ENCODE measurements around the gene B9D1.
A peak's percentile ranks its signal among the peaks of the same experiment; 100 is the strongest.

The B9D1 gene

DNA sequence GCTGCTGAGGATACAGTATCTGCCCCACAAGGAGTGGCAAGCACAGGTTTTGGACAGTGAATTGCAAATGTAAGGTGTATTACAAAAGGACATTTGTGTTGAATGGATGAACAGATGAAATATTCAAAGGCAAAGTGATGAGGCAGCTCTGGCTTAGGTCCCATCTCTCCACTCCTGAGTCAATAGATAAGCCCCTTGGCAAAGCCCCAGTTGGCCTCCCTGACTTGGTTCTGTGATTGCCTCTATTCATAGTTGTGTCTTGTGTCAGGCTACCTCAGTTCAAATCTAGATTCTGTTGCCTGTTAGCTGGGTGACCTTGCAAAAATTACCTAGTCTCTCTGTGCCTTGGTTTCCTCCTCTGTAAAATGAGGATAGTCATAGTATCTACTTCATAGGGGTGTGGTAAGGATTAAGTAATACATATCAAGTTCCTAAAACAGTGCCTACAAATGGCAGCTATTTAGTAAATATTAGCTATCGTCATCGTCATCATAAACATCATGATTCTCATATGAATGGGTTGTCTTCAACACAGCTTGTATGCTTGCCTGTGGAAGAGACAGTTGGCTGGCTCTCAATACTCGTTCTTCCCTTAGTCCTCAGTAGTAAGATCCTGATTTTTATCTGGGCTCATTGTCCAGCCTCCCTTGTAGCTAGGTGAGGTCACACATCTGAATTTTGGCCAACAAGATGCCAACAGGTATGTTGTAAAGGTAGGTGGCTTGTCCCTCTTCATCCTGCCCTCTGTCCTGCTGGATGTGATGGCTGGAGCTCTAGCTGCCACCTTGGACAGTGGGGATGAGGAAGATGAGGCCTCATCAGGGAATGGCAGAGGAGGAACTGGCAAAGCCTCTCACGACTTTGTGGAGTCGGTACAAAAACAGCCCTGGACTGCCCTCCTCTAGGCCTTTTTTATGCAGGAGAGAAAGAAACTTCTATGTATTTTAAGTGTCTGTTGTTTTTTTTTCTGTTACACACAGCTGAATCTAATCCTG is 26.6 kb upstream of the B9D1 start:
- DNase-seq (ENCODE audit: low read depth in 2 of 2): no peak

DNA sequence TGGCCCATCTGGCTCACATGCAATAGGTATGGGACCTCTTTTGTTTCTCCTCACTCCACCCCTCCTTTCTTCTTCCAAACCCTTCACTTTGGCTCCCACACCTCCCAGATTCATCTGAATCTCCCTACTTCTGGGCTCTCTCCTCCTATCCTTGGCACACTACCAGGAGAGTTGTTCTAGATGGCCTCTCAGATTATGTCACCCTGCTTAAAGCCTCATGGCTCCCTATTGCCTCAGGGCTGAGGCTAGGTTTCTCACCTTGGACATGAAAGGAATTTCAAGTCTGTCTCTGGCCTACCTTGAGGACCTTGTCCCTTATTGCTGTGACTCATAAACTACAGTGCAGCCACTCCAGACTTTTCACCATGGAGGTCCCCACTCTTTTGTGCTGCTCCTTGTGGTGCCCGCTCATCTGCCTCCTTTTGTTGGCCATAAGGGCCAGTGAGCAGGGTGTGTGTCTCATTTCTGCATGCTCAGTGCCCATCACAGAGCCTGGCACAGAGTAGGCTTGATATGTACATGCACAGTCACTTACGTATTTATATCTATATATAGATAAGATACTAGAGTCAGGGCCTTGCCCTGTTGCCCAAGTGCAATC is 25.5 kb upstream of the B9D1 start:
- peak; percentile 79 to 80 for DNase-seq (ENCODE audit: low read depth in 2 of 2)

DNA sequence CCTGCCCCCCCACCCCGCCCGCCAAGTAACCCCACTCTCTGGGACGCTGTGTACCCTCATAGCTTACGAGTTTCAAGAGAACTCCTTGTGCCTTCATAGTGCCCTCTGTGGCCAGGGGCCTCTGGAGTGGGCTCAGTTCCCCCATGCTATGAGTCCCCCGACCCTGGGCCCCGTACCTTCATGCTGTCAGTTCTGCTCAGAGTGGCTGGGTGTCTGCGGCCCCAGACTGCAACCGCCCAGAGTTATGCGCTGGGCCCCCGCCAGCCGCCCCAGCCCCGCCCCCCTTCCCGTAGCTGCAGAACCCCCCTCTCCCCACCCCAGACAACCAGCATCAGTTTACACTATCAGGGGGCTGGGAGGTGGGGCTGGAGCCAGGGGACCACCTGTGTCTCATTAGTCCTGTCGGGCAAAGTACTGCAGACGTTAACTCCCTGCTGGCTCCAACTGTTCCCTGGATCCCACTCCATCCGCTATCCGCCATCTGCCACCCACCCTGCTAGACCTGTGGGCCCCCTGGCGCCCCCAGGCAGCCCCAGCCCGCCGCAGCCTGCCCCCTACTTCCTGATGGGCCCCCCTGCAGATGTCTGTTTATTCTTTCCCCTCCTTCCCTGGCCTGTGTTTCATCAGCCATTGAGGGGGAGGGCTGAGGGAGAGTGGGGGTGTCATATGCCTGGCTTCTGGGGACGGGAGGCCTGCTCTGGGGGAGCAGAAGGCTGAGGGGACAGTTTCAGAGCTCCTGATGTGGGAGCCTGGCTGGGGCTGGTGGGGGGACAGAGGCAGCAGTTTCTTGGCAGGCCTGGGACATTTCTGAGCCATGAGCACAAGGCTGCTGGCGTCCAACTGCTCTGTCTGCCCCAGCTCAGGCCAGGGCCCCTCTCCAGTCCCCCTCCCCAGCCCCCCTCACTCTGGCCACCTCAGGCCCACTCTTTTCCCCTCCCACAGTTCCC is 24.7 kb upstream of the B9D1 start, which contains the start of gene MFAP4:
TSS of gene MFAP4 (minus strand) at position 217 of the 947 bp plus-strand sequence. CDS start at position 182, 35 bp downstream.
- peak; percentile 97 for DNase-seq (ENCODE audit: low read depth in 2 of 2)

DNA sequence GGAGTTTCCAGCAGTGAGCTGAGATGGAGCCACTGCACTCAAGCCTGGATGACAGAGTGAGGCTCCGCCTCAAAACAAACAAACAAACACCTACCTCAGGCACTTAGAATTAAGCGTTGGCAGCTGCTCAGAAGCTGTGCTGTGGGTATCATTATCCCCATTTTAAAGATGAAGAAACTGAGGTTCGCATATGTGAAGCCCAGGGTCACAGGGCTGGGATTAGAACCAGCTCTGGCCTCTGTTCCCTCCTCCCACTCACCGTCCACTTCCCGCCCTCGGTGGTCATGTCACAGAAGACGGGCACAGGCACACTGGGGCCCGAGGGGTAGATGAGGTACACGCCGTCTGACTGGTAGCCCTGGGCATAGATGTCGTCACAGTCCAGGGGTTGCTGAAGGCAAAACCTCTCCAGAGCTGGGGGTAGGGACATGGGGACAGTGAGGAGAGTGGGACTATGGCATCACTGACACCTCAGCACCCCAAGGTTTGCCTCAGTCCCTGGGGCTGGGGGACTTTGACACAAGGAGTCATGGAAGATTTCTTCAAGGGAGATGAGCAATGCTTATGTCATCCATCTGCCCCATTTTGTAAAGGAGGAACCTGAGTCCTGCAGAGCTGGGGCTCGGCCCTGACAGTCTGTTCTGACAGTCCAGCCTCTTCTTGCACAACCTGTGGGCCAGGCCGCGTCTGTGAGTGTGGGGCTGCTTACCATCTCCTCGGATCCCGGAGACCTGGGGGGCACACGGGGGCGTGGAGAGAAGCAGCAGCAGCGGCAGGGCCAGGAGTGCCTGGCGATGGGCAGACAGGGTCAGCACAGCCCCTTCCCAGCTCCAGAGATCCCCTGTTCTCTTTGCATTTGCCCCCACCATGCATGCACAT is 23.8 kb upstream of the B9D1 start:
- peak in 1 of 2 experiments; percentile 38 for DNase-seq (ENCODE audit: low read depth in 2 of 2)

DNA sequence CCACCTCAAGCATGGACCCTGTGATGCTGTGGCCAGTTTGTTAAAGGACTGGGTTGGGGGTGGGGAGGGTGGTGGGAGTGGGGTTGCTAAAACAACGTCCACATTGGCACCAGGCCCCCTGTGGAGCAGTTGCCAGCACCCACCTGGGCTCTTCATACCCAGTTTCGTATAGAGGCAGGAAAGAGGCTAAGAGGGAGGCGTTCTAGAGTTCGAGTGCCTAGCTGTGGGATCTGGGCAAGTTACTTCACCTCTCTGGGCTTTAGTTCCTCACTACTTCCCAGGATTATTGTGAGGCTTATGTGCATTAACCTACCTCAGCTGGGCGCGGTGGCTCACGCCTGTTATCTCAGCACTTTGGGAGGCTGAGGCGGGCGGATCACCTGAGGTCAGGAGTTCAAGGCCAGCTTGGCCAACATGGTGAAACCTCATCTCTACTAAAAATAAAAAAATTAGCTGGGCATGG is 23.0 kb upstream of the B9D1 start:
- DNase-seq (ENCODE audit: low read depth in 2 of 2): no peak

DNA sequence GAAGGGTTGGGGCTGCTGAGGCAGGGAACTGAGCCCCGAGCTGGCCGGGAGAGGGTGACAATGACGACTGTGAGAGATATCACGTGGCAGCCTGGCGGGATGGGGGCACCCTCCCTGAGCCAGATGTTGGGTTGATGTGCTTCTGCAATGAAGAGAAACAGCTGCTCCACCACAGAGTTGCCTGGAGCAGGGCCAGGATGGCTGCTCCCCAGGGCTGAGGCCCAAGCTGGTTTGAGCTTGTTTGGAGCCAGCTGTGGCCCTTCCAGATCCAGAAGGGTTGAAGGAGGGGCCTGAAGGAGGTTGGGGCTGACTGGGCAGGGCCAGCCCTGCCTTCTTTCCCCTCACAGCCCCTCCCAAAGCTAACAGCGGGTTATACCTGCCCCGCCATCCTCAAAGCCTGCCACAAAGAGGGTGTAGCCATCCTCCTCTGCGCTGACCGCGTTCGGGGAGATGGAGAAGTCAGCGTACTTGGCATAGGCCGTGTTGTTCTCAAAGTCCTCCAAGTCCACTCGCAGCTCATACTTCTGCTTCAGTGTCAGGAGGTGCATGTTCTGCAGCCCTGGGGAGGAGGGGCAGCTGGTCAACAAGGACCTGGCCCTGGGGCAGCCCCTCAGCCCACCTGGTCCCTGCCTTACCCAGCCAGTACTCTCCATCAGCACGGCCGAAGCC is 22.3 kb upstream of the B9D1 start:
- peak; percentile 88 to 89 for DNase-seq (ENCODE audit: low read depth in 2 of 2)

DNA sequence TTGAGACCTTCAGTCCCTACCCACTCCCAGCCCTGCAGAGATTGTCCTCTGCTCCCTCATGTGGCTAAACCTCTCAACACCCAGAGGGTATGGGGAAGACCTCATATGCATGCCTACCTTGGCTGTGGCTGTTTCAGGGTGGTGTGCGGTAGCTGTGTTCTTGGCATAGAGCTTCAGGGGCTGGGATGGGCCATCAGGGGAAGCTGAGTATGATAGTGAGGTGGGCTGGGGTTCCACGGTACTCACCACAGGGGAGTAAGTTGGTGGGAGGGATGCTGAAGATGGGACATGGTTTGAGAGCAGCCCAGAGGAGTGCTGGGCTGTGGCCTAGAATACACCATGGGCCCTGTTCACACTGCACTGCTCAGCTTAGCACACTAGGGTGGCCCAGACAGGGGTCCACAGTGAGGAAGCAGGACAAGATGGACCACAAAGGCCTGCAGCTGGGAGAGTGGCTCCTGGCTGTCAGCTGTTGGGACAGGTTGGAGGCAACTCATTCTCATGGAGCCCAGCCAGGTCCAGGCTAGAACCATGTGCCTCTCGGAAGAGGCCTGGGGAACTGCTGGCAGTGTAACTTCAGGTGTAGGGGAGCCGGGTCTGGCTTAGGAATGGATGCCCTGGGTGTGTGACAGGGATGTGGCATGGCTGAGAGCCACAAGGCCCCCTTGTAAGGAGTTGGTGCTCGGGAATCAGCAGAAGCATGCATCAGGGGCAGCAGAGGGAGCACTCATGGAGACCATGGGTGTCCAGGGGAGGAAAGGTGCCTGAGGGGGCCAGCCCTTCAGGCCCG is 21.4 kb upstream of the B9D1 start:
- no peak for DNase-seq (ENCODE audit: low read depth in 2 of 2)

DNA sequence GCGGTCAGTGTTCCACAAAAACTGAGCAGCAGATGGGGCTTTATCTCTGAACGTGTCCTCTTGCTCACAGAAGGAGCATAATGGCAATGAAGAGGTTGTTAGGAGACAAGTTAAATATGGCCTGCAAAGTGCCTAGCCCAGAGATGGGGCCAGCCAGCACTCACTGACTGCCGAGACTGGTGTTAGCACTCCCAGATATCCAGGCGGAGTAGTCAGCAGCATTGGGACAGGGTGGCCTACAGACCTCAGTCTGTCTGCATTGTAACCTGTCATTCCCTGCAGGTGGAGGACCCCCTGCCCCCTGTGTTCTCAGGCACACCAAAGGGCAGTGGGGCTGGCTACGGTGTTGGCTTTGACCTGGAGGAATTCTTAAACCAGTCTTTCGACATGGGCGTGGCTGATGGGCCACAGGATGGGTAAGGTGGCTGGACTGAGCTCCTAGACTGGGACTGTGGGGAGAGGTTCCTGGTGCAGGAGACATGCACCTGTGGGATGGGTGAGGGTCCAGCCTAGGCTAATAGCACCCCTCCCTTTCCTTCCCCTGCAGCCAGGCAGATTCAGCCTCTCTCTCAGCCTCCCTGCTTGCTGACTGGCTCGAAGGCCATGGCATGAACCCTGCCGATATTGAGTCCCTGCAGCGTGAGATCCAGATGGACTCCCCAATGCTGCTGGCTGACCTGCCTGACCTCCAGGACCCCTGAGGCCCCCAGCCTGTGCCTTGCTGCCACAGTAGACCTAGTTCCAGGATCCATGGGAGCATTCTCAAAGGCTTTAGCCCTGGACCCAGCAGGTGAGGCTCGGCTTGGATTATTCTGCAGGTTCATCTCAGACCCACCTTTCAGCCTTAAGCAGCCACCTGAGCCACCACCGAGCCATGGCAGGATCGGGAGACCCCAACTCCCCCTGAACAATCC is 20.3 kb upstream of the B9D1 start:
- DNase-seq (ENCODE audit: low read depth in 2 of 2): no peak

DNA sequence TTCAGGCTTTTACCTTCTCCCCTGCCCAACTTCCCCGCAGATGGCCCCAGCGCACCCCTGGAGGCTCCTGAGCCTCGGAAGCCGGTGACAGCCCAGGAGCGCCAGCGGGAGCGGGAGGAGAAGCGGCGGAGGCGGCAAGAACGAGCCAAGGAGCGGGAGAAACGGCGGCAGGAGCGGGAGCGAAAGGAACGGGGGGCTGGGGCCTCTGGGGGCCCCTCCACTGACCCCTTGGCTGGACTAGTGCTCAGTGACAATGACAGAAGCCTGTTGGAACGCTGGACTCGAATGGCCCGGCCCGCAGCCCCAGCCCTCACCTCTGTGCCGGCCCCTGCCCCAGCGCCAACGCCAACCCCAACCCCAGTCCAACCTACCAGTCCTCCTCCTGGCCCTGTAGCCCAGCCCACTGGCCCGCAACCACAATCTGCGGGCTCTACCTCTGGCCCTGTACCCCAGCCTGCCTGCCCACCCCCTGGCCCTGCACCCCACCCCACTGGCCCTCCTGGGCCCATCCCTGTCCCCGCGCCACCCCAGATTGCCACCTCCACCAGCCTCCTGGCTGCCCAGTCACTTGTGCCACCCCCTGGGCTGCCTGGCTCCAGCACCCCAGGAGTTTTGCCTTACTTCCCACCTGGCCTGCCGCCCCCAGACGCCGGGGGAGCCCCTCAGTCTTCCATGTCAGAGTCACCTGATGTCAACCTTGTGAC is 19.4 kb upstream of the B9D1 start:
- no peak for DNase-seq (ENCODE audit: low read depth in 2 of 2)

DNA sequence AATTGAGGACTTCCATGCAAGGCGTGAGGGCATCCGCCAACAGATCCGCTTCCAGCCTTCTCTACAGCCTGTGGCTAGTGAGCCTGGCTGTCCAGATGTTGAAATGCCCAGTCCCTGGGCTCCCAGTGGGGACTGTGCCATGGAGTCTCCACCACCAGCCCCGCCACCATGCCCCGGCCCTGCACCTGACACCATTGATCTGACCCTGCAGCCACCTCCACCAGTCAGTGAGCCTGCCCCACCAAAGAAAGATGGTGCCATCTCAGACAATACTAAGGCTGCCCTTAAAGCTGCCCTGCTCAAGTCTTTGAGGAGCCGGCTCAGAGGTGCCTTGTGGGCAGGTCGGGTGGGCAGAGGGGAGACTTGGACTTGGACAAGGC is 18.8 kb upstream of the B9D1 start:
- DNase-seq (ENCODE audit: low read depth in 2 of 2): no peak

DNA sequence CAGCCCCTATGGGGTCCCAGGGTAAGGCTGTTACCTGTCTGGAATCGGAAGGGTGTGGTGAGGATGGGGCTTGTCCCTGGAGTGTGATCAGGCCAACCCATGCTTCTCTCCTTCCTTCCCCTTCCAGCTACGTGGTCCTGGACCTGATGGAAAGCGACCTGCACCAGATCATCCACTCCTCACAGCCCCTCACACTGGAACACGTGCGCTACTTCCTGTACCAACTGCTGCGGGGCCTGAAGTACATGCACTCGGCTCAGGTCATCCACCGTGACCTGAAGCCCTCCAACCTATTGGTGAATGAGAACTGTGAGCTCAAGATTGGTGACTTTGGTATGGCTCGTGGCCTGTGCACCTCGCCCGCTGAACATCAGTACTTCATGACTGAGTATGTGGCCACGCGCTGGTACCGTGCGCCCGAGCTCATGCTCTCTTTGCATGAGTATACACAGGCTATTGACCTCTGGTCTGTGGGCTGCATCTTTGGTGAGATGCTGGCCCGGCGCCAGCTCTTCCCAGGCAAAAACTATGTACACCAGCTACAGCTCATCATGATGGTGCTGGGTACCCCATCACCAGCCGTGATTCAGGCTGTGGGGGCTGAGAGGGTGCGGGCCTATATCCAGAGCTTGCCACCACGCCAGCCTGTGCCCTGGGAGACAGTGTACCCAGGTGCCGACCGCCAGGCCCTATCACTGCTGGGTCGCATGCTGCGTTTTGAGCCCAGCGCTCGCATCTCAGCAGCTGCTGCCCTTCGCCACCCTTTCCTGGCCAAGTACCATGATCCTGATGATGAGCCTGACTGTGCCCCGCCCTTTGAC is 18.2 kb upstream of the B9D1 start:
- DNase-seq (ENCODE audit: low read depth in 2 of 2): no peak

DNA sequence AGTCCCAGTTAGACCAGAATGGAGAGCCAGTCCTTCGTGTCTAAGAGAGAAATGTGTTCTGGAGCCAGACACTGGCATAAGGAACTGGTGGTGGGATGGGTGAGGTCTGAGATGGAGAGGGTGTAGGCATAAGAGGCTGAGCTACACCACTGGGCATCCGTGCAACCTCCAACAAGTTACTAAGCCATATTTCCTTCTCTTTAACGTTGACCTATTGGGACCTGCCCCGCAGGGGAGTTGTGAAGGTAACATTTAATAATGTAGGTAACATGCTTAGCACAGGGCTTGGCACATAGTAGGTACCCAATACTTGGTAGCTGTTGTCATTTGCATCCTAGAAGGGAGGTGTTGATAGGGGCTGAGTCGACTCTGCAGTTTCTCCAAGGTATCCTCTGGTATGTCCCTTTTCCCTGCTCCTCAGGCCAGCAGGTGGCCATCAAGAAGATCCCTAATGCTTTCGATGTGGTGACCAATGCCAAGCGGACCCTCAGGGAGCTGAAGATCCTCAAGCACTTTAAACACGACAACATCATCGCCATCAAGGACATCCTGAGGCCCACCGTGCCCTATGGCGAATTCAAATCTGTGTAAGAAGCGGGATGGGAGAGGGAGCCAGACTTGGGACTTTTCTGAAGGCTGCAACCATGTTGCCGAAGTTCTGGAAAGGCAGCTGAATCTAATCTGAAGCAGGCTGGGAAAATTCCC is 17.0 kb upstream of the B9D1 start:
- DNase-seq (ENCODE audit: low read depth in 2 of 2): no peak

DNA sequence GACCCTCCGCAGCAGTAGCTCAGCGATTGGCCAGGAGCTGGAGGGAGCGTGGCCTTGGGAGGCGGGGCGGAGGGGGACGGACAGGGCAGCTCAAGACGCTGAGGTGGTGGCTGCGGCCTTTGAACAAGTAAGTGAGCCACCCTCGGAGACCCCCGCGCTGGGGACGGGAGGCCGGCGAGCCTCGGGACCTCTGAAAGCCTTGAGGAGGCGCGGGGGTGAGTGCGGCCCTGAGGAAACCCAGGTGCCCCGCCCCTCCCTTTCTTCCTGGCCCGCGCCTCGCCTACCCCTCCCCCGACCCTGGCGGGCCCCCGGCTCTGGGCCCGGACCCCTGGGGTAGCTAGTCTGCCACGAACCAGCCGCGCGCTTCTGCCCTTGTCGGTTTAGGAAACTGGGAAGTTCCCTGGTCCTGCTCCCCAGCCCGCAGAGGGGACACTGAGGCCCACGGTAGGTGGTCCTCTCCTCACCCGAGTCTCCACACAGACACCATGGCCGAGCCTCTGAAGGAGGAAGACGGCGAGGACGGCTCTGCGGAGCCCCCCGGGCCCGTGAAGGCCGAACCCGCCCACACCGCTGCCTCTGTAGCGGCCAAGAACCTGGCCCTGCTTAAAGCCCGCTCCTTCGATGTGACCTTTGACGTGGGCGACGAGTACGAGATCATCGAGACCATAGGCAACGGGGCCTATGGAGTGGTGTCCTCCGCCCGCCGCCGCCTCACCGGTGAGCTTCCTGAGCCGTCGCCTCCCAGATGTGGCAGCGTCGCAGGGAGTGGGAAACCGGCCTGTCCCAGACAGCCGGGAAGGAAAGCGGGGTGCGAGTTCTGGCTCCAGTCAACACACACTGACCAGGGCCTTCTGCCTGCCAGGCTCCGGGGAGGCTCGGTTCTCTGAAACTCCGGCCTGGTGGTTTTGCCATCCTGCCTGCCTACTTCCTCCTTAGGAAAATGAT is 16.2 kb upstream of the B9D1 start, which contains the start of gene MAPK7:
TSS of gene MAPK7 (plus strand) at position 83 of the 945 bp plus-strand sequence. CDS start at position 486, 403 bp downstream.
- DNase-seq (ENCODE audit: low read depth in 2 of 2): no peak

DNA sequence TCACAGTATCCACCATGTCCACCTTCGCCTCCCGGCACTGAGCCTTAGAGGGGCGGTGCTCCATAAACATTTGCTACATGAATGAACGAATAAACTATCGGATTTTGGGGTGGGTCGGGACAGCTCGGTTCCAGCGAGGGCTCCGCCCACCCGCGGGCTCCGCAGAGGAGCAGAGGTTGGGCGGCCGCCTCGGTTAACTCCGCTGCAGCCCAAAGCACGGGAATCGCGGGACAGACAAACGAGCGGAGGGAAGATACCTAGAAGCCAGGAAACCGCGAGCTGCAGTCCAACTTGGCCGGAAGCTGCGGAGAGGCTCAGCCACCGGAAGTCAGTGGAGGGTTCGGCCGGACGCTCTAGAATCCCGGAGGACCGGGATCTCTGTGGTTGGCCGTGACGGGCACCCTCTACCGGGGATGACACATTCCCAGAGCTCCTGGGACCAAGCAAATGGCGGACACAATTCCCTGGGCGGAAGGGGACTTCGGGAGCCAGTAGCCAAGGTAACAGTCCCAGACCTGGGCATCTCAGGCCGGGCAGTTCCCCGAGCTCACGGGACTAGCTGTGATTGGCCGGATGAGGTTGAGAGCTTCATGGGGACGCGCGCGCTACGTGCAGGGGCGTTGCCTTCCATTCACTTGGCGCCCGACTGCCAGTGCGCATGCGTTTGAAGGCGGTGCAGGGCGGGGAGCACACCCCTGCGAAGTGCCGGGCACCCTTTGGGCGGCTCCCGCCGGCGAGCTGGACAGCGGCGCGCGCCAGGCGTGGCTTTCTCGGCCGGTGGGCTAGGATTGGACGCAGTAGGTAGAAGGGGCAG is 15.3 kb upstream of the B9D1 start:
- peak; percentile 97 to 98 for DNase-seq (ENCODE audit: low read depth in 2 of 2)

Data from fibroblast of skin of left biceps (primary cell).